Peyer's patch (tissue), 4 donors: Measurements from ENCODE around the gene MT1B.

Experiments used
- POLR2A ChIP-seq, 2 donors: fragments of 450-650 bp; IDR thresholded peaks; one replicate each; pipeline ENCODE4 v1.5.1; 2017; ENCODE audit warnings: antibody characterized with exemption in 2 of 2, mild to moderate bottlenecking in 2 of 2, moderate library complexity in 2 of 2
- TF ChIP-seq, protein P1 (sequence below), 6 experiments: fragments of 450-650 bp in 4 of 6; fragments of 200-600 bp in 2 of 6; sonication (generic) in 1 of 6; IDR thresholded peaks; one replicate each; pipeline ENCODE4 v1.5.1; 2017 to 2019; ENCODE audit warnings: antibody characterized with exemption in 6 of 6, mild to moderate bottlenecking in 3 of 6, moderate library complexity in 1 of 6

DNA sequence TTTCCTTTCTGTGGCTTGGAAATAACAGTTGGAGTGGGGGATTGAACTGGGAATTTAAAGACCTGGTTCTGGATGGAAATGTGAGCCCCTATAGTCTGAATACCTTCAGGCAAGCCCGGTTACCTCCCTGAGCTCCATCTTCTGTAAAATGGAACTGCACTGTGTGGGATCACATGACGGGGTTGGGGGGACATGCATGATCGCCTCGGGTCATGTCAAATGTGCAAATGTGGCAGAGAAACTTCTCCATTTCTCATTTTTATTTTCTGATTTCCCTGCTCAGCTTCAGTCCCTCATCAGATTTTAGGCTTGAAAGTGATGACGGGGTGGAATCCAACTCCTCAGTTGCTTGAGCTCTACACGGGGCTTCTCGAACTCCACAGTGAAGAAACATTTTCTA is 1.5 kb downstream of the MT1B start:
- TF ChIP-seq, protein P1, sequence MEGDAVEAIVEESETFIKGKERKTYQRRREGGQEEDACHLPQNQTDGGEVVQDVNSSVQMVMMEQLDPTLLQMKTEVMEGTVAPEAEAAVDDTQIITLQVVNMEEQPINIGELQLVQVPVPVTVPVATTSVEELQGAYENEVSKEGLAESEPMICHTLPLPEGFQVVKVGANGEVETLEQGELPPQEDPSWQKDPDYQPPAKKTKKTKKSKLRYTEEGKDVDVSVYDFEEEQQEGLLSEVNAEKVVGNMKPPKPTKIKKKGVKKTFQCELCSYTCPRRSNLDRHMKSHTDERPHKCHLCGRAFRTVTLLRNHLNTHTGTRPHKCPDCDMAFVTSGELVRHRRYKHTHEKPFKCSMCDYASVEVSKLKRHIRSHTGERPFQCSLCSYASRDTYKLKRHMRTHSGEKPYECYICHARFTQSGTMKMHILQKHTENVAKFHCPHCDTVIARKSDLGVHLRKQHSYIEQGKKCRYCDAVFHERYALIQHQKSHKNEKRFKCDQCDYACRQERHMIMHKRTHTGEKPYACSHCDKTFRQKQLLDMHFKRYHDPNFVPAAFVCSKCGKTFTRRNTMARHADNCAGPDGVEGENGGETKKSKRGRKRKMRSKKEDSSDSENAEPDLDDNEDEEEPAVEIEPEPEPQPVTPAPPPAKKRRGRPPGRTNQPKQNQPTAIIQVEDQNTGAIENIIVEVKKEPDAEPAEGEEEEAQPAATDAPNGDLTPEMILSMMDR (IDR thresholded peaks at IDR 0.05) = no peak
- TF ChIP-seq POLR2A (IDR thresholded peaks at IDR 0.05) = no peak
